ENCODE results near the gene NRF1. TPM values are rescaled to one million over a fixed set of nuclear protein-coding genes. Genes with fewer than 3 reads are reported as not detected.

The NRF1 gene
- total and polyA plus RNA-seq, 2 of the 8 experiments (the other 6 are each of a cell fraction or from before 2014, with no cell fraction given), result 18.2 to 21.4 TPM

- H3K23me2 ChIP-seq (ENCODE audit: low read depth, low read length), result no peaks in the 10 kb centered on the region
- no peak overlapping the region for H3K56ac ChIP-seq (replicated peaks; ENCODE audit: insufficient read length, low read depth, low read length)
- no peak for FAIRE-seq
- H3K4me3 ChIP-seq (ENCODE audit: extremely low read depth in 1 of 4, insufficient read depth in 2 of 4, low read depth in 3 of 4, low read length in 4 of 4), result no peak overlapping the region
- H2AFZ ChIP-seq (ENCODE audit: low read length), result no peak overlapping the region
- H3K79me2 ChIP-seq (ENCODE audit: control insufficient read depth in 1 of 2, insufficient read depth in 2 of 2, low read length in 2 of 2), result no peaks in the 10 kb centered on the region
- CTCF ChIA-PET (ENCODE audit: partially characterized antibody), result interaction anchor here (0.9 to 1.9 kb wide), 2 partner anchors 16 to 69 kb away, joined by 4 to 5 read pairs; no protein-coding TSS in a partner anchor
- no peak overlapping the region for H3K9ac ChIP-seq (replicated peaks in 1 of 4; ENCODE audit: extremely low read depth in 1 of 4, low read depth in 3 of 4, low read length in 3 of 4)
- no peaks in the 10 kb centered on the region for H3K79me1 ChIP-seq (ENCODE audit: low read depth, low read length)
- POLR2A ChIA-PET (ENCODE audit: partially characterized antibody), result no interaction called here
- no peaks in the 10 kb centered on the region; a peak in 1 of 7 replicates for H3K4me1 ChIP-seq (replicated peaks in 1 of 4; ENCODE audit: control insufficient read depth in 3 of 4, insufficient read depth in 4 of 4, low read length in 3 of 4)
- H4K91ac ChIP-seq (replicated peaks; ENCODE audit: insufficient read length, low read length), result no peak overlapping the region
- no peak overlapping the region for H4K8ac ChIP-seq (ENCODE audit: extremely low read depth, insufficient read depth, low read length)
- no peak overlapping the region for H3K27ac ChIP-seq (ENCODE audit: low read depth, low read length)
- H4K5ac ChIP-seq (ENCODE audit: insufficient read length, low read depth, low read length), result no peak overlapping the region
- H2BK120ac ChIP-seq (replicated peaks; ENCODE audit: low read depth, low read length), result no peak overlapping the region
- no peak overlapping the region for H3K18ac ChIP-seq (ENCODE audit: extremely low read depth, low read length)
- no peak overlapping the region for H3K4ac ChIP-seq (replicated peaks; ENCODE audit: insufficient read length, low read depth, low read length)
- TF ChIP-seq POLR2A (IDR thresholded peaks at IDR 0.05; ENCODE audit: control extremely low read depth in 1 of 2, low read depth in 2 of 2, low read length in 2 of 2) (no peak), CTBP2 (IDR thresholded peaks at IDR 0.05; ENCODE audit: borderline replicate concordance, insufficient read depth, insufficient read length, low read length) (no peak), POLR2AphosphoS5 (IDR thresholded peaks at IDR 0.05; ENCODE audit: low read depth, low read length) (no peak)
- H3K14ac ChIP-seq (ENCODE audit: insufficient read length), result no peak overlapping the region
- H2BK15ac ChIP-seq (ENCODE audit: low read length), result no peak overlapping the region
- 96% methylated on average over 3 of the region's 4 CpGs; no CpG with 5 or more reads in 1 of the 2 experiments for WGBS, 2 experiments (ENCODE audit: extremely low coverage in 1 of 2, insufficient coverage in 1 of 2, insufficient read length in 1 of 2, insufficient replicate concordance in 2 of 2, low coverage in 1 of 2, low lambda C conversion rate in 2 of 2, missing lambda C conversion rate in 1 of 2)
- no peak overlapping the region for H2BK5ac ChIP-seq (ENCODE audit: low read depth, low read length)
- H3K4me2 ChIP-seq (ENCODE audit: insufficient read depth in 1 of 2, low read depth in 2 of 2, low read length in 2 of 2), result no peak overlapping the region
- no peaks in the 10 kb centered on the region for H3K36me3 ChIP-seq (ENCODE audit: control insufficient read depth in 2 of 4, insufficient read depth in 4 of 4, low read length in 3 of 4)
- no peak overlapping the region for H2BK20ac ChIP-seq (ENCODE audit: low read length)
- H2AK5ac ChIP-seq (ENCODE audit: low read depth, low read length), result no peak overlapping the region
- no peaks in the 10 kb centered on the region for H3K27me3 ChIP-seq (replicated peaks in 1 of 4; ENCODE audit: control insufficient read depth in 3 of 4, extremely low read depth in 1 of 4, insufficient read depth in 3 of 4, low read length in 3 of 4)
- H3K9me3 ChIP-seq (ENCODE audit: insufficient read depth in 2 of 2, low read depth in 1 of 2, low read length in 1 of 2), result peaks cover 4 to 5% of the 10 kb centered on the region in 2 experiments; a peak in 3 of 4 replicates
- no peak overlapping the region for H3K23ac ChIP-seq (ENCODE audit: insufficient read length)
- DNase-seq (ENCODE audit: low read depth in 1 of 2, low spot score in 2 of 2), result no peak
- H2BK12ac ChIP-seq (ENCODE audit: low read depth, low read length), result no peak overlapping the region
- no peaks in the 10 kb centered on the region for H4K20me1 ChIP-seq (replicated peaks in 1 of 2; ENCODE audit: control insufficient read depth in 1 of 2, insufficient read depth in 2 of 2, low read length in 2 of 2)
These were observed 19.7 kb upstream of the NRF1 start for GRCh38 chr7:129591868-129592267.
